Muscle layer of duodenum (tissue), 2 donors: ENCODE measurements around the gene DMD.
A peak's percentile ranks its signal among the peaks of the same experiment; 100 is the strongest.
"Not testable (repeated sequence)": the region's sequence is repeated elsewhere in the genome, so short reads cannot be mapped to it uniquely, and the experiment has no call there.

Experiments used
- H3K27ac ChIP-seq: one replicate; pipeline ENCODE4 v1.7.0; 2013; ENCODE audit warnings: mild to moderate bottlenecking, low read length
- H3K27me3 ChIP-seq: one replicate; pipeline ENCODE4 v1.7.0; 2013; ENCODE audit warnings: low read depth, mild to moderate bottlenecking, control low read depth, low read length
- H3K36me3 ChIP-seq, 2 donors: one replicate each; pipeline ENCODE4 v1.7.0; 2013; ENCODE audit warnings: low read length in 2 of 2, control low read depth in 1 of 2, mild to moderate bottlenecking in 1 of 2; ENCODE audit not compliant: insufficient read depth in 2 of 2, control insufficient read depth in 1 of 2
- H3K4me1 ChIP-seq, 2 donors: one replicate each; pipeline ENCODE4 v1.7.0; 2013; ENCODE audit warnings: low read length in 2 of 2, mild to moderate bottlenecking in 2 of 2, control low read depth in 1 of 2, moderate library complexity in 1 of 2; ENCODE audit not compliant: insufficient read depth in 2 of 2, control insufficient read depth in 1 of 2
- H3K4me3 ChIP-seq, 2 donors: one replicate each; pipeline ENCODE4 v1.7.0; 2013; ENCODE audit warnings: low read length in 2 of 2, low read depth in 1 of 2, mild to moderate bottlenecking in 1 of 2
- H3K9me3 ChIP-seq, 2 donors: one replicate each; pipeline ENCODE4 v1.7.0; 2013; ENCODE audit warnings: low read length in 2 of 2, control low read depth in 1 of 2, mild to moderate bottlenecking in 1 of 2; ENCODE audit not compliant: control insufficient read depth in 1 of 2
- donor health status: healthy.

DMD gene

DNA sequence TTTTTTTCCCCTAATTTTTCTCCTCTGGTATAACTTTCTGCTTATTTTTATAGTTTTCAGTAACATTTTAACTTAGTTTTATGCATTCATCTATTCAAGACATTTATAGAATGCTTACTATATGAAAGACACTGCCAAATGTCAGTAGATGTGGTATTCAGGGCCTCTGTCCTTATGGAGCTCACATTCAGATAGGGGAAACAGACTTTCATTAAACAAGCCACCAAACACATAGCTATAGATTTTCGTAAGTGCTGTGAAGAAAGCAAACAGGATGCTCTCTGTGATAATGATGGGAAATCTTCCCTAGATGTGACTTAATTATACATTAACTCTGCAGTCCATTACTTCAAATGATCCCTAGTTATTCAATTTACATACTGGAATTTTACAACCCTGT lies 1777.5 kb downstream of the DMD start:
- no peaks in the 10 kb centered on the region for H3K36me3 ChIP-seq
- no peaks in the 10 kb centered on the region for H3K4me1 ChIP-seq
- no peak overlapping the region for H3K4me3 ChIP-seq
- H3K27ac ChIP-seq, result no peak overlapping the region
- H3K9me3 ChIP-seq, result no peaks in the 10 kb centered on the region
- H3K27me3 ChIP-seq, result no peaks in the 10 kb centered on the region

GRCh38 chrX:31429915-31430314 lies 1781.4 kb downstream of the DMD start:
- Histone ChIP-seq H3K36me3 (no peaks in the 10 kb centered on the region), H3K27ac (no peak overlapping the region), H3K9me3 (no peaks in the 10 kb centered on the region), H3K27me3 (no peaks in the 10 kb centered on the region), H3K4me3 (no peak overlapping the region), H3K4me1 (no peaks in the 10 kb centered on the region)

DNA sequence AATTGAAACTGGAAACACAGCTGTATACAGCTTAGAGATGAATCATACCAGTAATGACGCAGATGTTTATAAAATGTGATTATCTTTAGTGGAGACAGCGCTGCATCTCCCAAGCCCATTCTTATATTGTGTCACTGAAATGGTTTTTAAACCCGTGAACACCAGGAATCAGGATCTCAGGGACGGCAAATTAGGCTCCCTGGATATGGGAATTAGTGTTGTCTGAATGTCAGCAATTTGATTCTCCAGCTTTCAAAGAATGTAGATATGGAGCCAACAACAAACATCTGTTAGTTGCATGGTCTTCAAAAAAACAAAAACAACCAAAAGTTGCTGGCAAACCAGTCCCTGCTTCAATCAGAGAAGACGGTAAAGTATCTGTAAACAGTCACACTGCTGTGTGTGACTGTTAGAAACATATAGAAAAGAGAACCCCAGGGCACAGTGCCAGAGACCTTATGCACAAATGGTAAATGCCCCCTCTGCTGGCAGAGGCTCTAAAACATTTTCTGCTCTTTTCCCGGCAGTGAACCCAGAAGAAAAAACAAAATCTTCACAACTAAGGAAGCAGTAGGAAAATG lies 1787.7 kb downstream of the DMD start:
- Histone ChIP-seq H3K4me1 (no peaks in the 10 kb centered on the region), H3K9me3 (no peaks in the 10 kb centered on the region), H3K27me3 (no peaks in the 10 kb centered on the region), H3K4me3 (no peak overlapping the region), H3K36me3 (no peaks in the 10 kb centered on the region), H3K27ac (peak overlapping the region; percentile 20)

GRCh38 chrX:31421441-31421840 lies 1789.9 kb downstream of the DMD start:
- Histone ChIP-seq H3K9me3 (no peaks in the 10 kb centered on the region), H3K27ac (no peak overlapping the region), H3K4me3 (no peak overlapping the region), H3K4me1 (no peaks in the 10 kb centered on the region), H3K27me3 (no peaks in the 10 kb centered on the region), H3K36me3 (no peaks in the 10 kb centered on the region)

- H3K36me3 ChIP-seq, result no peaks in the 10 kb centered on the region
- no peaks in the 10 kb centered on the region for H3K9me3 ChIP-seq
- H3K27ac ChIP-seq, result no peak overlapping the region
- H3K4me3 ChIP-seq, result no peak overlapping the region
- H3K27me3 ChIP-seq, result no peaks in the 10 kb centered on the region
- H3K4me1 ChIP-seq, result no peaks in the 10 kb centered on the region
These were observed 1790.6 kb downstream of the DMD start for GRCh38 chrX:31420711-31421151.

DNA sequence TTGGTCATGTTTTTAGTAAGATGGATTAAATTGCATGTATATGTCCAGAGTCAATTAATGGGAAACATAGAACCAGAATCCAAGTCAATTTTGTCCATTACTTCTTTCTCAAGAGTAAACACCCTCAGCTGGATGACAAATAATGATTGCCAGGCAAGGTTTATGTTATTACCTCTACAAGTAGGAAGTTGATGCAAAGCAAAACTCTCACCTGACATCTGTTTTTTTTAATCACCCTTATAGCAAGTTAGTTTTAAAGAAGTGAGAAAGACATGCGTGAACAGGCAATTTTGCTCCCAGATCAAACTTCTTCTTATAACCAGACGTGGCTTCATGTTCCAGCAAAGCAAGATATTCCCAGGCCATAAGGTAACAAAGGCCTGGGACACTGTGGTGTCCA lies 1791.0 kb downstream of the DMD start:
- H3K4me1 ChIP-seq, result no peaks in the 10 kb centered on the region
- no peaks in the 10 kb centered on the region for H3K36me3 ChIP-seq
- H3K27me3 ChIP-seq, result no peaks in the 10 kb centered on the region
- H3K27ac ChIP-seq, result no peak overlapping the region
- no peaks in the 10 kb centered on the region for H3K9me3 ChIP-seq
- no peak overlapping the region for H3K4me3 ChIP-seq

DNA sequence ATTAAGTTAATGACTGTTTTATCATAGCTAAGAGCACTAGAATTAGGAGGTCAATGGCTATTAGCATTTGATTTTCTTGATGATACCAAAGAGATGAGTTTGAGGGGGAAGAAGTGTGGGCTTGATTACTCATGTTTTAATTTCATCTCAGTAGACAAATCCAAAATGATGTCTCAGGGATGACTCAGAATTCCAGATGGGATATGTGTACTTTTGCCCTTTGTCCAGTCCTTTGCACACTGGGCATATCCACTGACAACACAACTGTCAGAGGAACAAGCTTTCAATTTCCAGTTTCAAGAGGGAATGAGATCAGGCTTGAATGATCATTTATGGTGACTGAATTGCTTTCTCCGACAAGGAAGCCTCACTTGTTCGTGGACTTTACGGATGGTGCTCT lies 1814.2 kb downstream of the DMD start:
- Histone ChIP-seq H3K4me1 (no peaks in the 10 kb centered on the region), H3K36me3 (no peaks in the 10 kb centered on the region), H3K27me3 (no peaks in the 10 kb centered on the region), H3K27ac (no peak overlapping the region), H3K4me3 (no peak overlapping the region), H3K9me3 (peaks cover 0 to 2% of the 10 kb centered on the region in 2 donors)

- Histone ChIP-seq H3K4me3 (no peak overlapping the region), H3K4me1 (no peaks in the 10 kb centered on the region), H3K27ac (no peak overlapping the region), H3K9me3 (no peaks in the 10 kb centered on the region), H3K27me3 (no peaks in the 10 kb centered on the region), H3K36me3 (no peaks in the 10 kb centered on the region)
These were observed 1818.8 kb downstream of the DMD start for GRCh38 chrX:31392513-31392912.

DNA sequence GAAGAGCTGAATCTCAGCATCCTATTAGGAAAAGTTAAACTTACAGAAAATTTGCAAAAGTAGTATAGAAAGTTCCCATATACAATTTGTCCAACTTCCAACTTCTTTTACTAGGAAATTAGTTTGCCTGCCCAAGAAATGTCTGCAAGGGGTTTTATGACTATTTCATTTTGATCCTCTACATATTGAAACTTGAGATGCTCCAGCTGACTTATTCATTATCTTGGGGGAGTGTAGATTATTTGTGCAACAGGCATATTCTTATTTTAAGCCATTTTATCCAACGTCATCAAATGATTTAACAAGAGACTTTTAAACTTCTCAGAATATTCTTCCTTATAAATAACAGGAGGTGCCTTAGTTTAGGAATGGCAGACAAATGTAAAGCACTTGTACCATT lies 1822.4 kb downstream of the DMD start:
- Histone ChIP-seq H3K4me1 (no peaks in the 10 kb centered on the region), H3K36me3 (no peaks in the 10 kb centered on the region), H3K27ac (no peak overlapping the region), H3K27me3 (no peaks in the 10 kb centered on the region), H3K4me3 (no peak overlapping the region), H3K9me3 (no peaks in the 10 kb centered on the region)

- no peaks in the 10 kb centered on the region for H3K9me3 ChIP-seq
- H3K4me3 ChIP-seq, result no peak overlapping the region
- no peaks in the 10 kb centered on the region for H3K36me3 ChIP-seq
- H3K27me3 ChIP-seq, result no peaks in the 10 kb centered on the region
- no peak overlapping the region for H3K27ac ChIP-seq
- H3K4me1 ChIP-seq, result no peaks in the 10 kb centered on the region
These were observed 1826.9 kb downstream of the DMD start for GRCh38 chrX:31384471-31384870.

- Histone ChIP-seq H3K27ac (no peak overlapping the region), H3K4me3 (no peak overlapping the region), H3K4me1 (no peaks in the 10 kb centered on the region), H3K9me3 (no peaks in the 10 kb centered on the region), H3K36me3 (no peaks in the 10 kb centered on the region), H3K27me3 (no peaks in the 10 kb centered on the region)
These were observed 1827.4 kb downstream of the DMD start for GRCh38 chrX:31383991-31384390.

- not testable (repeated sequence) for H3K36me3 ChIP-seq, H3K4me3 ChIP-seq, H3K27me3 ChIP-seq, H3K27ac ChIP-seq, H3K4me1 ChIP-seq, H3K9me3 ChIP-seq
These were observed 1832.4 kb downstream of the DMD start for GRCh38 chrX:31378973-31379372.
